GM23338 (cell line): ENCODE data around the gene PHC2. TPM values are rescaled to one million over a fixed set of nuclear protein-coding genes. Genes with fewer than 3 reads are reported as not detected.

Experiments
- CREB1 ChIP-seq: fragments of 250-450 bp; sonication (Bioruptor Pico); IDR thresholded peaks from 2 replicates; pipeline ENCODE4 v1.5.0; 2020; ENCODE audit warnings: low read depth, mild to moderate bottlenecking, moderate library complexity
- ETS1 ChIP-seq: IDR thresholded peaks from 2 replicates; pipeline ENCODE4 v1.6.1; 2016; ENCODE audit warnings: antibody characterized with exemption
- EZH2 ChIP-seq: fragments of 200-600 bp; sonication (generic); IDR thresholded peaks from one replicate; pipeline ENCODE4 v1.8.0; 2017; ENCODE audit warnings: antibody characterized with exemption, mild to moderate bottlenecking, low read depth; ENCODE audit not compliant: unreplicated experiment
- JUNB ChIP-seq: IDR thresholded peaks from one replicate; pipeline ENCODE4 v1.6.1; 2016; ENCODE audit warnings: antibody characterized with exemption; ENCODE audit not compliant: unreplicated experiment
- NANOG ChIP-seq: IDR thresholded peaks from 2 replicates; pipeline ENCODE4 v1.6.1; 2016; ENCODE audit warnings: antibody characterized with exemption, borderline replicate concordance
- POLR2AphosphoS5 ChIP-seq: IDR thresholded peaks from 2 replicates; pipeline ENCODE4 v1.6.1; 2016; ENCODE audit warnings: antibody characterized with exemption, low read depth
- STAT1 ChIP-seq: IDR thresholded peaks from one replicate; pipeline ENCODE4 v1.6.1; 2016; ENCODE audit warnings: antibody characterized with exemption; ENCODE audit not compliant: unreplicated experiment
- ZNF114 ChIP-seq: fragments of 250-450 bp; sonication (Bioruptor Pico); IDR thresholded peaks from 2 replicates; pipeline ENCODE4 v1.5.0; 2020; ENCODE audit warnings: mild to moderate bottlenecking, moderate library complexity
- ZNF331 ChIP-seq: fragments of 250-450 bp; sonication (Bioruptor Pico); IDR thresholded peaks from 2 replicates; pipeline ENCODE4 v1.5.0; 2020; ENCODE audit warnings: low read depth, mild to moderate bottlenecking, moderate library complexity
- polyA plus RNA-seq: library from polyadenylated mRNA; unstranded; fragments of >200 nt; fragmentation: Nextera tagmentation; extraction: Ambion mirVana; gene quantifications from 2 replicates; pipeline ENCODE4 v1.2.1, GENCODE V29; 2016
- total RNA-seq: library from RNA; depleted of rRNA; stranded (reverse); fragments of >200 nt; shearing (Covaris generic); gene quantifications from 2 replicates; pipeline ENCODE4 v1.2.3, GENCODE V29; 2014
- TF ChIP-seq, protein P1 (sequence below): fragments of 250-450 bp; sonication (Bioruptor Pico); IDR thresholded peaks from 2 replicates; pipeline ENCODE4 v1.5.0; 2020; ENCODE audit warnings: mild to moderate bottlenecking, moderate library complexity
- TF ChIP-seq, protein P2 (sequence below): IDR thresholded peaks from one replicate; pipeline ENCODE4 v1.6.1; 2018; ENCODE audit warnings: antibody characterized with exemption; ENCODE audit not compliant: unreplicated experiment

Gene PHC2
- total and polyA plus RNA-seq, 2 experiments from 2014 or later, result 1.7 to 7.3 TPM

- TF ChIP-seq, protein P1, sequence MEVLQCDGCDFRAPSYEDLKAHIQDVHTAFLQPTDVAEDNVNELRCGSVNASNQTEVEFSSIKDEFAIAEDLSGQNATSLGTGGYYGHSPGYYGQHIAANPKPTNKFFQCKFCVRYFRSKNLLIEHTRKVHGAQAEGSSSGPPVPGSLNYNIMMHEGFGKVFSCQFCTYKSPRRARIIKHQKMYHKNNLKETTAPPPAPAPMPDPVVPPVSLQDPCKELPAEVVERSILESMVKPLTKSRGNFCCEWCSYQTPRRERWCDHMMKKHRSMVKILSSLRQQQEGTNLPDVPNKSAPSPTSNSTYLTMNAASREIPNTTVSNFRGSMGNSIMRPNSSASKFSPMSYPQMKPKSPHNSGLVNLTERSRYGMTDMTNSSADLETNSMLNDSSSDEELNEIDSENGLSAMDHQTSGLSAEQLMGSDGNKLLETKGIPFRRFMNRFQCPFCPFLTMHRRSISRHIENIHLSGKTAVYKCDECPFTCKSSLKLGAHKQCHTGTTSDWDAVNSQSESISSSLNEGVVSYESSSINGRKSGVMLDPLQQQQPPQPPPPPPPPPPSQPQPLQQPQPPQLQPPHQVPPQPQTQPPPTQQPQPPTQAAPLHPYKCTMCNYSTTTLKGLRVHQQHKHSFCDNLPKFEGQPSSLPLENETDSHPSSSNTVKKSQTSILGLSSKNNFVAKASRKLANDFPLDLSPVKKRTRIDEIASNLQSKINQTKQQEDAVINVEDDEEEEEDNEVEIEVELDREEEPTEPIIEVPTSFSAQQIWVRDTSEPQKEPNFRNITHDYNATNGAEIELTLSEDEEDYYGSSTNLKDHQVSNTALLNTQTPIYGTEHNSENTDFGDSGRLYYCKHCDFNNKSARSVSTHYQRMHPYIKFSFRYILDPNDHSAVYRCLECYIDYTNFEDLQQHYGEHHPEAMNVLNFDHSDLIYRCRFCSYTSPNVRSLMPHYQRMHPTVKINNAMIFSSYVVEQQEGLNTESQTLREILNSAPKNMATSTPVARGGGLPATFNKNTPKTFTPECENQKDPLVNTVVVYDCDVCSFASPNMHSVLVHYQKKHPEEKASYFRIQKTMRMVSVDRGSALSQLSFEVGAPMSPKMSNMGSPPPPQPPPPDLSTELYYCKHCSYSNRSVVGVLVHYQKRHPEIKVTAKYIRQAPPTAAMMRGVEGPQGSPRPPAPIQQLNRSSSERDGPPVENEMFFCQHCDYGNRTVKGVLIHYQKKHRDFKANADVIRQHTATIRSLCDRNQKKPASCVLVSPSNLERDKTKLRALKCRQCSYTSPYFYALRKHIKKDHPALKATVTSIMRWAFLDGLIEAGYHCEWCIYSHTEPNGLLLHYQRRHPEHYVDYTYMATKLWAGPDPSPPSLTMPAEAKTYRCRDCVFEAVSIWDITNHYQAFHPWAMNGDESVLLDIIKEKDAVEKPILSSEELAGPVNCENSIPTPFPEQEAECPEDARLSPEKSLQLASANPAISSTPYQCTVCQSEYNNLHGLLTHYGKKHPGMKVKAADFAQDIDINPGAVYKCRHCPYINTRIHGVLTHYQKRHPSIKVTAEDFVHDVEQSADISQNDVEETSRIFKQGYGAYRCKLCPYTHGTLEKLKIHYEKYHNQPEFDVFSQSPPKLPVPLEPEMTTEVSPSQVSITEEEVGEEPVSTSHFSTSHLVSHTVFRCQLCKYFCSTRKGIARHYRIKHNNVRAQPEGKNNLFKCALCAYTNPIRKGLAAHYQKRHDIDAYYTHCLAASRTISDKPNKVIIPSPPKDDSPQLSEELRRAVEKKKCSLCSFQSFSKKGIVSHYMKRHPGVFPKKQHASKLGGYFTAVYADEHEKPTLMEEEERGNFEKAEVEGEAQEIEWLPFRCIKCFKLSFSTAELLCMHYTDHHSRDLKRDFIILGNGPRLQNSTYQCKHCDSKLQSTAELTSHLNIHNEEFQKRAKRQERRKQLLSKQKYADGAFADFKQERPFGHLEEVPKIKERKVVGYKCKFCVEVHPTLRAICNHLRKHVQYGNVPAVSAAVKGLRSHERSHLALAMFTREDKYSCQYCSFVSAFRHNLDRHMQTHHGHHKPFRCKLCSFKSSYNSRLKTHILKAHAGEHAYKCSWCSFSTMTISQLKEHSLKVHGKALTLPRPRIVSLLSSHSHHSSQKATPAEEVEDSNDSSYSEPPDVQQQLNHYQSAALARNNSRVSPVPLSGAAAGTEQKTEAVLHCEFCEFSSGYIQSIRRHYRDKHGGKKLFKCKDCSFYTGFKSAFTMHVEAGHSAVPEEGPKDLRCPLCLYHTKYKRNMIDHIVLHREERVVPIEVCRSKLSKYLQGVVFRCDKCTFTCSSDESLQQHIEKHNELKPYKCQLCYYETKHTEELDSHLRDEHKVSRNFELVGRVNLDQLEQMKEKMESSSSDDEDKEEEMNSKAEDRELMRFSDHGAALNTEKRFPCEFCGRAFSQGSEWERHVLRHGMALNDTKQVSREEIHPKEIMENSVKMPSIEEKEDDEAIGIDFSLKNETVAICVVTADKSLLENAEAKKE, result no peak
- no peak for TF ChIP-seq ZNF114 (CRISPR knock-in tag)
- TF ChIP-seq STAT1, result no peak
- TF ChIP-seq, protein P2, sequence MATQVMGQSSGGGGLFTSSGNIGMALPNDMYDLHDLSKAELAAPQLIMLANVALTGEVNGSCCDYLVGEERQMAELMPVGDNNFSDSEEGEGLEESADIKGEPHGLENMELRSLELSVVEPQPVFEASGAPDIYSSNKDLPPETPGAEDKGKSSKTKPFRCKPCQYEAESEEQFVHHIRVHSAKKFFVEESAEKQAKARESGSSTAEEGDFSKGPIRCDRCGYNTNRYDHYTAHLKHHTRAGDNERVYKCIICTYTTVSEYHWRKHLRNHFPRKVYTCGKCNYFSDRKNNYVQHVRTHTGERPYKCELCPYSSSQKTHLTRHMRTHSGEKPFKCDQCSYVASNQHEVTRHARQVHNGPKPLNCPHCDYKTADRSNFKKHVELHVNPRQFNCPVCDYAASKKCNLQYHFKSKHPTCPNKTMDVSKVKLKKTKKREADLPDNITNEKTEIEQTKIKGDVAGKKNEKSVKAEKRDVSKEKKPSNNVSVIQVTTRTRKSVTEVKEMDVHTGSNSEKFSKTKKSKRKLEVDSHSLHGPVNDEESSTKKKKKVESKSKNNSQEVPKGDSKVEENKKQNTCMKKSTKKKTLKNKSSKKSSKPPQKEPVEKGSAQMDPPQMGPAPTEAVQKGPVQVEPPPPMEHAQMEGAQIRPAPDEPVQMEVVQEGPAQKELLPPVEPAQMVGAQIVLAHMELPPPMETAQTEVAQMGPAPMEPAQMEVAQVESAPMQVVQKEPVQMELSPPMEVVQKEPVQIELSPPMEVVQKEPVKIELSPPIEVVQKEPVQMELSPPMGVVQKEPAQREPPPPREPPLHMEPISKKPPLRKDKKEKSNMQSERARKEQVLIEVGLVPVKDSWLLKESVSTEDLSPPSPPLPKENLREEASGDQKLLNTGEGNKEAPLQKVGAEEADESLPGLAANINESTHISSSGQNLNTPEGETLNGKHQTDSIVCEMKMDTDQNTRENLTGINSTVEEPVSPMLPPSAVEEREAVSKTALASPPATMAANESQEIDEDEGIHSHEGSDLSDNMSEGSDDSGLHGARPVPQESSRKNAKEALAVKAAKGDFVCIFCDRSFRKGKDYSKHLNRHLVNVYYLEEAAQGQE, result no peak
- no peak for TF ChIP-seq NANOG
- TF ChIP-seq ZNF331, result no peak
- TF ChIP-seq ETS1, result no peak
- TF ChIP-seq EZH2, result no peak
- TF ChIP-seq POLR2AphosphoS5, result no peak
- TF ChIP-seq JUNB, result no peak
- TF ChIP-seq CREB1 (CRISPR knock-in tag), result no peak
Measured at GRCh38 chr1:33371334-33371733, 59.6 kb downstream of the PHC2 start (continued).
